ENCODE data around the gene METTL23. TPM values are rescaled to one million over a fixed set of nuclear protein-coding genes. Genes with fewer than 3 reads are reported as not detected.
A peak's percentile ranks its signal among the peaks of the same experiment; 100 is the strongest.

METTL23 gene
- total RNA-seq, 4 donors from 2014 or later, result 19.2 to 52.6 (median 25.1) TPM

DNA sequence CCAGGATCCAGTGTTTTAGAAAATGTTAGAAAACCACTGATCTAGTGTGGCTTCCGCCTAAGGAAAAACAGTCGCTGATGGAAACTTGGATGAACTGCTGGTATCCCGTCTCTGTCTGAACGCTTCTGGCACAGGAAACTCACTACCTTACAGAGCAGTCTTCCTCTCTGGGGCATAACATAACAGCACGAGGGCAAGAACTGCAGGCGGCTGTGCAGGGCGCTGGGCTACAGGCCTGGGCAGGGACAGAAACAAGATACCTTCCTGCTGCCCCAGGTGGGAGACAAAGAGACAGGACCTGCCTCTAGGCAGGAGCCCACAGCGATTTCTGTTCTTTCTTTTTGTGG lies 26.4 kb upstream of the METTL23 start:
- Histone ChIP-seq H3K27me3 (no peaks in the 10 kb centered on the region), H3K36me3 (no peaks in the 10 kb centered on the region), H3K9me3 (no peaks in the 10 kb centered on the region), H3K27ac (peak overlapping the region; percentile 80 to 96 (median 92)), H3K4me1 (peaks cover 7 to 97% (median 73%) of the 10 kb centered on the region in 3 donors), H3K4me3 (peak overlapping the region in 1 of 2 donors; percentile 40)
- 0% methylated on average over 2 to 3 of the region's 8 CpGs for WGBS, 2 donors (ENCODE audit: low coverage in 1 of 2)
- peak; percentile 52 for ATAC-seq
- TF ChIP-seq EP300 (IDR thresholded peaks at IDR 0.05) (no peak), POLR2A (IDR thresholded peaks at IDR 0.05) (no peak), POLR2AphosphoS5 (IDR thresholded peaks at IDR 0.05) (no peak)
- TF ChIP-seq, protein P1, sequence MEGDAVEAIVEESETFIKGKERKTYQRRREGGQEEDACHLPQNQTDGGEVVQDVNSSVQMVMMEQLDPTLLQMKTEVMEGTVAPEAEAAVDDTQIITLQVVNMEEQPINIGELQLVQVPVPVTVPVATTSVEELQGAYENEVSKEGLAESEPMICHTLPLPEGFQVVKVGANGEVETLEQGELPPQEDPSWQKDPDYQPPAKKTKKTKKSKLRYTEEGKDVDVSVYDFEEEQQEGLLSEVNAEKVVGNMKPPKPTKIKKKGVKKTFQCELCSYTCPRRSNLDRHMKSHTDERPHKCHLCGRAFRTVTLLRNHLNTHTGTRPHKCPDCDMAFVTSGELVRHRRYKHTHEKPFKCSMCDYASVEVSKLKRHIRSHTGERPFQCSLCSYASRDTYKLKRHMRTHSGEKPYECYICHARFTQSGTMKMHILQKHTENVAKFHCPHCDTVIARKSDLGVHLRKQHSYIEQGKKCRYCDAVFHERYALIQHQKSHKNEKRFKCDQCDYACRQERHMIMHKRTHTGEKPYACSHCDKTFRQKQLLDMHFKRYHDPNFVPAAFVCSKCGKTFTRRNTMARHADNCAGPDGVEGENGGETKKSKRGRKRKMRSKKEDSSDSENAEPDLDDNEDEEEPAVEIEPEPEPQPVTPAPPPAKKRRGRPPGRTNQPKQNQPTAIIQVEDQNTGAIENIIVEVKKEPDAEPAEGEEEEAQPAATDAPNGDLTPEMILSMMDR (IDR thresholded peaks at IDR 0.05), result no peak

DNA sequence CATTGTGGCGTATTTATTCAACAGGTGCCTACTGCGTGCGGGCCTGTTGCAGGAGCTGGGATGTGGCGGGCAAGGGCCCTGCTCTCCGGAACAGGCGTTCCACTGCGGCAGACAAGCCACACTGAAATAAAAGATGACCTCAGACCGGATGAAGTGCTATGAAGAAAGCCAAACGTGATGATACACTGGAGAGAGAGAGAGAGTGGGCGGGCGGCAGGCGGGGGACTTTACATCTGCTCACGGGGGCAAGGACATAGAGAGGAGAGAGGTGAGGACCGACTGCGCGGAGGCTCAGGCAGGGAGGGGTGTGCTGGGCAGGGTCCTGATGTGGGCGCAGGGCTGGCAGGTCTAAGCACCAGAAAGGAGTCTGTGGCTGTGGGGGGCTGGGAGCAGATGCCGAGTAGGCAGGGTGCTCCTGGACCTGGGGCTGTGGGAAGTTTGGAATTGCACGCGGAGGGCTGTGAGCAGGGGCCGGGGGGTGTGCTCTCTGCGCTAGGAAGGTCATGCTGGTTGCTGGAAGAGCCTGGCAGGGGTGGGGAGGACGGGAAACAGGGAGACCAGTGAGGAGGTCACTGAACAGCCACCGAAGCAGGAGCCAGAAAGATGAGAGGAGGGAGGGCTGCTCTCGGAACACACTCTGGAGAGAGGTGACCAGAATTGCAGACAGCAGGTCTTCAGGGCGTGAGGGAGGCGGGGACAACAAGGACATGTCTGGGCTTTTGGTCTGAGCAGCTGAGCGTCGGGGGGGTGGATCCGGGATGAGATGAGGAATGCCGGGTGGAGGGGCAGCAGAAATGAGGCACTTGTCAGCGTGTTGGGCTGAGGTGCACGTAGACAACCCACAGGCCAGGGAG lies 25.8 kb upstream of the METTL23 start:
- ATAC-seq, result peak; percentile 89
- H3K4me1 ChIP-seq, result peaks cover 7 to 97% (median 71%) of the 10 kb centered on the region in 3 donors
- H3K27ac ChIP-seq, result peak overlapping the region; percentile 80 to 96 (median 92)
- peak overlapping the region in 1 of 2 donors; percentile 40 for H3K4me3 ChIP-seq
- TF ChIP-seq POLR2AphosphoS5 (IDR thresholded peaks at IDR 0.05) (peak; percentile 81), POLR2A (IDR thresholded peaks at IDR 0.05) (peak in 1 of 2 donors; percentile 34)
- TF ChIP-seq, protein P1 (IDR thresholded peaks at IDR 0.05), result no peak
- WGBS, 2 donors (ENCODE audit: low coverage in 1 of 2), result 5 to 10% methylated on average over 18 to 26 of the region's 33 CpGs
- H3K9me3 ChIP-seq, result no peaks in the 10 kb centered on the region
- H3K36me3 ChIP-seq, result no peaks in the 10 kb centered on the region
- no peaks in the 10 kb centered on the region for H3K27me3 ChIP-seq

DNA sequence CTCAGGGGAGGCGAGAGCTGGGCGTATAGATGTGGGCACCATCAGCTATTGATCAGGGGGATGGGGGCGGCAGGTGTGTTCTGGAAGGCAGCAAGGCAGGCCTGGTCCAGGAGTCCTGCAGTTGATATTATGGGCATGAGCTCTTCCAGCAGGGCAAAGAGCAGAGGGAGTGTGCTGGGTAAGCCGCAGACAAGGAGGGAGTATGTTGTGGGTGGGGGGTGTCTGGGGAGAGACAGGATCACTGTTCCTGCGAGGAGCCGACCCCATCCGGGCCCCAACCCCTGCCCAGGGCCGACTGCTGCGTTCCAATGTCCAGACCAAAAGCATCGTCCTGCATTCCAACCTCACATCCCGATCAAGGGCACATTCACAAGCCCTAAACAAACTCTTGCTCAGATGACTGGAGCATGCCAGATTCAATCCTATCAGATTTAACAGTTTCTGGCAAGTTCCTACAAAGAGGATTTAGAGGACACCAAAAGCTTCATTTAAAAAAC lies 25.1 kb upstream of the METTL23 start:
- H3K4me3 ChIP-seq, result peak overlapping the region in 1 of 2 donors; percentile 40
- H3K36me3 ChIP-seq, result no peaks in the 10 kb centered on the region
- ATAC-seq, result no peak
- TF ChIP-seq EP300 (IDR thresholded peaks at IDR 0.05) (no peak), POLR2A (IDR thresholded peaks at IDR 0.05) (no peak)
- TF ChIP-seq, protein P1 (IDR thresholded peaks at IDR 0.05), result no peak
- H3K27me3 ChIP-seq, result no peaks in the 10 kb centered on the region
- 27 to 40% methylated on average over 2 to 3 of the region's 11 CpGs for WGBS, 2 donors (ENCODE audit: low coverage in 1 of 2)
- H3K4me1 ChIP-seq, result peaks cover 7 to 97% (median 64%) of the 10 kb centered on the region in 3 donors
- H3K9me3 ChIP-seq, result no peaks in the 10 kb centered on the region
- H3K27ac ChIP-seq, result peak overlapping the region; percentile 80 to 96 (median 92)

DNA sequence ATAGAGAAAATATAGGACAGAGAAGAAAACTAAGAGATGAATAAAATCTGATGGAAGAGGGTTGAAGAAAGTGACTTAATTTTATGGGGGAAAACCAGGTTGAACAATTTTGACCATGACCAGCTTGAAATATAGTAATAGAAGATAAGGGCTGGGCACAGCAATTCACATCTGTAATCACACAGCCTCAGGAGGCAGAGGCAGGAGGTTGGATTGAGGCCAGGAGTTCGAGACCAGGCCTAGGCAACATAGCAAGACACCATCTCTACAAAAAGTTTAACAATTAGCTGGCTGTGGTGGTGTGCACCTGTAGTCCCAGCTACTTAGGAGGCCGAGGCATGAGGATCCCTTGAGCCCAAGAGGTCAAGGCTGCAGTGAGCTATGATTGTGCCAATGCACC lies 24.6 kb upstream of the METTL23 start:
- no peaks in the 10 kb centered on the region for H3K9me3 ChIP-seq
- no peak overlapping the region for H3K4me3 ChIP-seq
- H3K4me1 ChIP-seq, result peaks cover 7 to 97% (median 58%) of the 10 kb centered on the region in 3 donors
- ATAC-seq, result no peak
- WGBS, 2 donors (ENCODE audit: low coverage in 1 of 2), result 36 to 40% methylated on average over 2 of the region's 2 CpGs
- no peaks in the 10 kb centered on the region for H3K27me3 ChIP-seq
- TF ChIP-seq POLR2A (IDR thresholded peaks at IDR 0.05), result no peak
- no peak for TF ChIP-seq EP300 (IDR thresholded peaks at IDR 0.05)
- TF ChIP-seq, protein P1 (IDR thresholded peaks at IDR 0.05), result no peak
- peak overlapping the region; percentile 80 to 96 (median 92) for H3K27ac ChIP-seq
- H3K36me3 ChIP-seq, result no peaks in the 10 kb centered on the region
